HG03460 (cell line): ENCODE data around the gene STARD9.
"Not testable (repeated sequence)": the region's sequence is repeated elsewhere in the genome, so short reads cannot be mapped to it uniquely, and the experiment has no call there.

Source experiments
- ATAC-seq: cut with Tn5 transposase; IDR thresholded peaks from one replicate; pipeline ENCODE4 v1.9.1; 2021; ENCODE audit not compliant: unreplicated experiment

STARD9 gene

DNA sequence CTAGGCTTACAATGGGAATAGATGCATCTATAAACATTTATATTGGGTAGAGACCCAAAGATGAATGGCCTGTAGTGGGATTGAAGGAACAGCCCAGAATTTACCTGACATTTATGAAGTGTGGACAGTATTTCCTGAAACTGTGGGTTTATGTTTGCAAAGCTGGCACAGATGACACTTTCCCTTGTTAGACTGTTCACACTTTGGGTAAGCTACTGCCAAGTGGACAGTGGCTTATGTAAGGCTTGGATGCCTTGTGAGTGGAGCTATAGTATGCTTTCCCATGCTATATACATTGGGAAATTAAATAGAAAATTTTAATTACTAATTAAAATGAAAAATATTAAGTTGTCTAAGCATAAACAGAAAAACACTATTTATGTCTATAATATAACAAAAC, 48.5 kb downstream of the STARD9 start:
- no peak for ATAC-seq

GRCh38 chr15:42627485-42627884, 52.1 kb downstream of the STARD9 start:
- ATAC-seq: no peak

DNA sequence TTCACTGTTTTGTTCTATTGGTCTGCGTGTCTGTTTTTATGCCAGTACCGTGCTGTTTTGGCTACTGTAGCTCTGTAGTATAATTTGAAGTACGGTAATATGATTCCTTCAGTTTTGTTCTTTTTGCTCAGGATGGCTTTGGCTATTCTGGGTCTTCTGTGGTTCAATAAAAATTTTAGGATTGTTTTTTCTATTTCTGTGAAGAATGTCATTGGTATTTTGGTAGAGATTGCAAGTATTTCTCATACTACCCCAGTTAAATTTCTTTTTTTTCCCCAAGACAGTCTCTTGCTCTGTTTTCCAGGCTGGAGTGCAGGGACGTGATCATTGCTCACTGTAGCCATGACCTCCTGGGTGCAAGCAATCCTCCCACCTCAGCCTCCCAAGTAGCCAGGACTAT, 53.4 kb downstream of the STARD9 start:
- ATAC-seq: no peak

DNA sequence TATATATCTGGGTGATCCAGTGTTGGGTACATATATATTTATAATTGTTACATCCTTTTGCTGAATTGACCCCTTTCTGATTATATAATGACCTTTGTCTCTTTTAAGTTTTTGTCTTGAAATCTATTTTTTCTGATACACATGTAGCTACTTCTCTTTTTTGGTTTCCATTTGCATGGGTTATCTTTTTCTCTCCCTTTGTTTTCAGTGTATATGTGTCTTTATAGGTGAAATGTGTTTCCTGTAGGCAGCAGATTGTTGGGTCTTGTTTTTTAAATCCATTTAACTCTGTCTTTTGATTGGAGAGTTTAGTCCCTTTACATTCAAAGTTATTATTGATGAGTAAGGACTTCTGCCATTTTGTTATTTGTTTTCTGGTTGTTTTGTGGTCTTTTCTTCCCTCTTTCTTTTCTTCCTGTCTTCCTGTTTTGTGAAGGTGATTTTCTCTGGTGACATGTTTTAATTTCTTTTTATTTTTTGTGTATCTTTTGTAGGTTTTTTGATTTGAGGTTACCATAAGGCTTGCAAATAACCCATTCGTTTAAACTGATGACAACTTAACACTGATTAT, 56.8 kb downstream of the STARD9 start:
- no peak for ATAC-seq

GRCh38 chr15:42640109-42640508, 64.7 kb downstream of the STARD9 start:
- no peak for ATAC-seq

DNA sequence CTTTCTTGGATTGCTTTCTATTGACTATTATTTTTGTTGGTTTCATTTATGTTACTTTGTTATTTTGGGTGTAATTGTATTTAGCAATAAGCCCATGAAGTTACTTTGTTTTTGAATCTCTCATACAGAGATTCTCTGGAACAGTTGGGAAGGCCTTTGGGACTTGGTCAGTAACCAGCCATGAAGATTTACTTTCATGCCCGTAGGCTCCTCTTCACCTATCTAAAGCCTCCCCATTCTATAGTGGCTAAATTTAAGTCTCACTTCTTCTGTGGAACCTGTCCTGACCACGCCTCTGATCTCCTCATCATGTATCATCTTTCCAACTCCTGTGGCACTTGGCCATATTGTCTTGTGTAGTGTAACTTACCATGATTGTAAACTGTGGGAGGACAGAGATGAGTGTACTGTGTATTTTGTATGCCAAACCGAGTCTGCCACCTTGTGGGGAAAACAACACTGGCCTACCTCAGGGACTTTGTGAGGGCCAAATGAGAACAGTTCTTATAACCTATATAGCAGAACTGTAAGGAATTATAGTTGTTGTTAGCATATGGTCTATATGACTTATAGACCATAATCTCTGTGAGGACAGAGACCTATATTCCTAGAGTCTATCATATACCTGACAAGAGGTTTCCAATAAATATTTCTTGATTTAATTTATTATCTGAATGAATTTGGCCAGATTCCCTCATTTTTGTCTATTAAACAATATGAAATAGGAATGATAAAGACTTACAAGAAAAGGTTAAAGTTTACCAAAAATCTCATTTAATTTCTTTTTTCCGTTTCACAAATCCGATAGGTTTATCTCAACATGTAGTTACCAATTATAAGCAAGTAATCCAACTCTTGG, 75.0 kb downstream of the STARD9 start:
- no peak for ATAC-seq

GRCh38 chr15:42665827-42666226, 90.4 kb downstream of the STARD9 start:
- no peak for ATAC-seq

GRCh38 chr15:42667855-42668254, 92.4 kb downstream of the STARD9 start:
- ATAC-seq: no peak

GRCh38 chr15:42670451-42670850, 95.0 kb downstream of the STARD9 start:
- ATAC-seq: no peak

- ATAC-seq: no peak
Measured at GRCh38 chr15:42672444-42672843, 97.0 kb downstream of the STARD9 start.

DNA sequence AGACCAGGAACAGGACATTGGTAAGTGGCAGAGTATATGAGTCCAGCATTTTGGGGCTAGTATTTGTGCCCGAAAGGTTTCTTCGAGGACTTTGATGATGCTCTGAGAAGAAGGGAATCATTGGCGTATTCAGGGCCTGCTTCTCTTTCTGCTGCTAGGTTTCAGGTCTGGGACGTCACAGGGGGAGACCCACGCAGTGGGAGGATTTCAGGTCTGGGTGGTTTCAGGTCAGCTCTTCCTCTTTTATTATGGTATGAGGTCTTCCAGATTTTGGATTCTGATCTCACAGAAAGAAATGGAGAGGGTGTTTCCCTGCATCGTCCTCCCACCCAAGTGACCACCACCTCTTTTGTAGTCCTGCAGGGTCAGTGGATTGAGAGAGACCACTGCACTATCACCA, 99.1 kb downstream of the STARD9 start:
- no peak for ATAC-seq

DNA sequence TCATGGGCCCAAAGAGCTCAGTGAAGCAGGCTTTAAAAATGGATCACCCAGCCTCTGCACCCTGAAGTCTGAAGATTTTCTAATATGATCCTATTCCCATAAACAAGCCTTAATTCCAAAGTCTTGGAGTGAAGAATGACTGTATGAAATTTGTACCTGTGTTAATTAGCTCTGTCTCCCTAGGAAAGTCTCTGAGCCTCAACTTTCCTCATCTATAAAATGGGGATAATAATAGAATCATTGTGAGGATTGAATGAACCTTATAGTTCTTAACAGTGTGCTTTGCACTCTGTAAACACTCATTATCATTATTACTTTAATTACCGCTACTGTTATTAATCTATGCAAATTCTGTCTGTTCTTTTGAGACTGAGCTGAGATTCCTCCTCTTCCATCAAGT, 99.6 kb downstream of the STARD9 start:
- ATAC-seq: no peak

DNA sequence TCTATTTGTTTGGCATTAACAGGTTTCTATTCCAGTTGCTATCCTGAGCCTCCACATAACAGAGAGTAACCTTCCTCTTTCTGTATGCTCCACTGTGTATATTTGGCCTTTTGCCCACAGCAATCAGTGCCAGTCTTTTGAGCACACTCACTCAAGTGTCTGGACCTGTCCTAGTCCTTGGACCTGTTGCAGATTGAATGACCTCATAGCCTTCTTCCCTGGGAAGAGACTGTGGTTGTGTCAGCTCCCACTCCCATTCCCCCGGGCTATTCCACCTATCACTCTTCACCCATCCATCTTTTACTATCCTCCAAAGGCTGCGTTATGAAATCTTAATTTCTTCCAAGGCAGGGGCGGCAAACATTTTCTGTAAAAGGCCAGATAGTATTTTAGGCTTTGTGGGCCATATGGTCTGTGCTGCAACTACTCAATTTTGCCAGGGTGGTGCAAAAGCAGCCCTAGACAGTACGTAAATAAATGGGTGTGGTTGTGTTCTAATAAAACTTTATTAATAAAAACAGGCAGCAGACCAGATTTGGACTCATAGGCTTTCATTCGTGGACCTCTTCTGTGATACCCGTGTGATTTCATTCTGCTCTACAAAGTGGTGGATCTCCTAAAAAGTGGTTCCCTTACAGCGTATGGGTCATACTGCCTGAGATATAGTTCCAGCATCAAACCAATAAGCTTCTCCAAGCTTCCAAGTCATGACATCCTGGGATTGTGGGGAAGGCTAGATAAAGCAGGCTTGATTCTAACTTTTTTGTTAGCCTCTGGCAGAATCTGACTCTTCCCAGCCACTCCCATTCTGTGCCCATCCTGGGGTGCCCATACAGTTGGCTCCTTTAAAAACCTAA, 104.1 kb downstream of the STARD9 start:
- ATAC-seq: no peak

DNA sequence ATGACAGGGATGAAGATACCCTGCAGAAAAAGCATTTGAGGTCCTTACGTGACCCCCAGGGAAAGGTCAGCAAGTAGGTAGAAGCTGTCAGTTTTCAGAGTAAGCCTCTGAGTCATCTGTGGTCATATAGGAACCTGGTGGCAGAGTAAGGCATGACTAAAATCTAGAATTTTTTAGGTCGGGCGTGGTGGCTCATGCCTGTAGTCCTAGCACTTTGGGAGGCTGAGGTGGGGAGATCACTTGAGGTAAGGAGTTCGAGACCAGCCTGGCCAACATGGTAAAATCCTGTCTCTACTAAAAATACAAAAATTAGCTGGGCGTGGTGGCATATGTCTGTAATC, 104.7 kb downstream of the STARD9 start:
- ATAC-seq: not testable (repeated sequence)

DNA sequence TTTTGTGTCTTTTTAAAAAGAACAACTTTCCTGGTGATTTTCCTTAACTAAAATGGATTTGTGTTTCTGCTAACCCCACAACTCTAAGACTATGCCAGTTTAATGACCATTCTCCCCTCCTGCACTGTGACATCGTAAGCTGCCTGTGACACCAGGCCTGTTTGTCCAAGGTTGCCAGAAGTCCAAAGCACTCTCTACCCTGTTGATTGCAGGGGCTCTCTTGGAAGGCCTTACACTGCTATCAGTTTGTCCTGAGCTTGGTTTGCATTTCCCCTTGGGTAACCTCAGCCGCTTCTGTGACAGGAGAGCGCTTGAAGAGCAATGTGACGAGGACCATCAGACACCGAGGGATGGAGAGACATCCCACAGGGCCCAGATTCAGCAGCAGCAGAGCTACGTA, 105.7 kb downstream of the STARD9 start:
- no peak for ATAC-seq

GRCh38 chr15:42686281-42686680, 110.9 kb downstream of the STARD9 start:
- no peak for ATAC-seq

GRCh38 chr15:42687740-42688139, 112.3 kb downstream of the STARD9 start:
- no peak for ATAC-seq

GRCh38 chr15:42688301-42688700, 112.9 kb downstream of the STARD9 start:
- no peak for ATAC-seq

DNA sequence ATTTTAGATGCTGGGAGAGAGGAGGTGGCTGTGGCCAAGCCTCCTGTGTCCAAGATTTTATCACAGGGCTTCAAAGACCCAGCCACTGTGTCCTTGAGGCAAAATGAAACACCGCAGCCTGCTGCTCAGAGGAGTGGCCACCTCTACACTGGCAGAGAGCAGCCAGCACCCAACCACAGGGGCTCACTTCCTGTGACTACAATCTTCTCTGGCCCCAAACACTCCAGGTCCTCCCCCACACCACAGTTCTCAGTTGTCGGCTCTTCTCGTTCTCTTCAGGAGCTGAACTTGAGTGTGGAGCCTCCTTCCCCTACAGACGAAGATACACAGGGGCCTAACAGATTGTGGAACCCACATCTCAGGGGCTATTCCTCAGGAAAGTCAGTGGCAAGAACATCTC, 115.9 kb downstream of the STARD9 start:
- ATAC-seq: no peak

- no peak for ATAC-seq
Measured at GRCh38 chr15:42691770-42692169, 116.4 kb downstream of the STARD9 start.

DNA sequence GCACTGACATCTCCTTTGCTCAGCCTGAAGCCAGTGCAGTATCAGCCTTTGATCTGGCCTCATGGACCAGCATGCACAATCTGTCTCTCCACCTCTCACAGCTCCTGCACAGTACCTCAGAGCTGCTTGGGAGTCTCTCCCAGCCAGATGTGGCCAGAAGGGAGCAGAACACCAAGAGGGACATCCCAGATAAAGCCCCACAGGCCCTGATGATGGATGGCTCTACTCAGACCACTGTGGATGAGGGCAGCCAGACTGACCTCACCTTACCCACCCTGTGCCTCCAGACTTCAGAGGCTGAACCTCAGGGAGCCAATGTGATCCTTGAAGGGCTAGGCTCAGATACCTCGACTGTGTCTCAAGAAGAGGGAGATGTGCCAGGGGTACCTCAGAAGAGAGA, 117.1 kb downstream of the STARD9 start:
- no peak for ATAC-seq

DNA sequence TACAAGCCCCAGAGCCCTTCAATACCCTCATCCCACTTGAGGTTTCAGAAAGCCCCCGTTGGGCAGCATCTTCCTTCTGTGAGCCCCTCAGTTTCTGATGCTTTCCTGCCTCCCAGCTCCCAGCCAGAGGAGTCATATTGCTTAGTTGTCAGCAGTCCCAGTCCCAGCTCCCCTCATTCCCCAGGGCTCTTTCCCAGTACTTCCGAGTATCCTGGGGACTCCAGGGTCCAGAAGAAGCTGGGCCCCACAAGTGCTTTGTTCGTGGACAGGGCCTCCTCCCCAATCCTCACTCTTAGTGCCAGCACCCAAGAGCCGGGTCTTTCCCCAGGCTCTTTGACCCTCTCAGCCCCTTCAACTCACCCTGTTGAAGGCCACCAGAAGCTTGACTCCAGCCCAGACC, 117.6 kb downstream of the STARD9 start:
- ATAC-seq: no peak
